Measurements from ENCODE around the gene CA7.

- no peak for TF ChIP-seq CTCF (IDR thresholded peaks at IDR 0.05)
- no peak for TF ChIP-seq POLR2A (IDR thresholded peaks at IDR 0.05)
- no peak for TF ChIP-seq EP300 (IDR thresholded peaks at IDR 0.05)
Observed at GRCh38 chr16:66802159-66802558, 42.1 kb upstream of the CA7 start.

Measured in tibial nerve (tissue), 4 donors.